ENCODE measurements around the gene PEX12. TPM values are rescaled to one million over a fixed set of nuclear protein-coding genes. Genes with fewer than 3 reads are reported as not detected.

The PEX12 gene
- total RNA-seq, result 1 to 10 TPM; 3.8 to 7.7 (median 6.8) TPM

DNA sequence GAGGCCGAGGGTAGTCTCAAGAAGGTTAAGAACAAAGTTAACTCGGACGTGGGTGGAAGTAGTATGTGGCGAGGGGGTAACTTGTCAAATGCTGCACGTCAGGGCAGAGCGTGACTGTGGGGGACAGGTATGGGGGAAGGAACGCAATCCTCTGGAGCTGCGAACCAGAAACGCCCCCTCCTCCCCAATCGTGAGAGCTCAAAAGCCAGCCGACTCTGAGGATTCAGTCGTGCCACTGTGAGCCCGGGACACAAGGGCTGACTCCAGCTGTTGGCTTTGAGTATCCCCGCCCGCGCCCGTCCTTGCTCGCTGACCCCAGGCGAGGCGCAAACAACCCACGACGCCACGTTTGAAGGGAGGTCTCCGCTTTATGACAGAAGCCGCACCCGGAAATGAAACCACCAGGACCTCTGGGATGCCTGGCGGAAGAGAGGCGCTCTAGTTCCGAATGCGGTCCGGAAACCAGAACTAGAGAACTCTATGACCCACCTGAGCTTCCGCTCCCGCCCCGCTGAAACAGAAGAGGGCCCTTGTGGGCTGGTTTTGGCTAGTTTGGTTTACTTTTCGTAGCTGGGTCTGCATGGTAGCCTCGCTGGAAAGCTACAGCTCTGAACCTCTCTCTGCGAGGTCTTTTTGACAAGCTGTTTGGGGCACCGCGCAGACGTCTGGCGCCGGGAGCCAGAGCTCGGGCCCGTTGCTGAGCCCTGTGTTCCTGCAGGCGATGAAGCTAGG lies at the start of gene PEX12:
Gene PEX12, minus strand, starts transcription at position 375 of the 732 bp plus-strand sequence. CDS start 550 bp downstream, outside the sequence.
- Histone ChIP-seq H3K36me3 (peaks cover 0 to 31% of the 10 kb centered on the region in 2 donors), H3K27me3 (no peaks in the 10 kb centered on the region), H3K4me3 (peak within 1 kb of the TSS; percentile 66), H3K9me3 (no peaks in the 10 kb centered on the region), H3K27ac (peak within 1 kb of the TSS; percentile 74 to 93 (median 88)), H3K4me1 (peaks cover 0 to 24% (median 12%) of the 10 kb centered on the region in 3 donors)
- WGBS, 2 donors (ENCODE audit: low coverage in 1 of 2), result 0 to 2% methylated on average over 10 to 11 of the region's 45 CpGs
- ATAC-seq, result peak; percentile 98
- TF ChIP-seq POLR2AphosphoS5 (IDR thresholded peaks at IDR 0.05) (peak; percentile 73), EP300 (IDR thresholded peaks at IDR 0.05) (no peak), POLR2A (IDR thresholded peaks at IDR 0.05) (peak; percentile 63 to 71)
- TF ChIP-seq, protein P1, sequence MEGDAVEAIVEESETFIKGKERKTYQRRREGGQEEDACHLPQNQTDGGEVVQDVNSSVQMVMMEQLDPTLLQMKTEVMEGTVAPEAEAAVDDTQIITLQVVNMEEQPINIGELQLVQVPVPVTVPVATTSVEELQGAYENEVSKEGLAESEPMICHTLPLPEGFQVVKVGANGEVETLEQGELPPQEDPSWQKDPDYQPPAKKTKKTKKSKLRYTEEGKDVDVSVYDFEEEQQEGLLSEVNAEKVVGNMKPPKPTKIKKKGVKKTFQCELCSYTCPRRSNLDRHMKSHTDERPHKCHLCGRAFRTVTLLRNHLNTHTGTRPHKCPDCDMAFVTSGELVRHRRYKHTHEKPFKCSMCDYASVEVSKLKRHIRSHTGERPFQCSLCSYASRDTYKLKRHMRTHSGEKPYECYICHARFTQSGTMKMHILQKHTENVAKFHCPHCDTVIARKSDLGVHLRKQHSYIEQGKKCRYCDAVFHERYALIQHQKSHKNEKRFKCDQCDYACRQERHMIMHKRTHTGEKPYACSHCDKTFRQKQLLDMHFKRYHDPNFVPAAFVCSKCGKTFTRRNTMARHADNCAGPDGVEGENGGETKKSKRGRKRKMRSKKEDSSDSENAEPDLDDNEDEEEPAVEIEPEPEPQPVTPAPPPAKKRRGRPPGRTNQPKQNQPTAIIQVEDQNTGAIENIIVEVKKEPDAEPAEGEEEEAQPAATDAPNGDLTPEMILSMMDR (IDR thresholded peaks at IDR 0.05), result peak in 1 of 4 experiments; percentile 37

- no peaks in the 10 kb centered on the region for H3K27me3 ChIP-seq
- H3K4me1 ChIP-seq, result no peaks in the 10 kb centered on the region
- peaks cover 7 to 100% of the 10 kb centered on the region in 2 donors for H3K36me3 ChIP-seq
- no peak overlapping the region for H3K4me3 ChIP-seq
- no peak for ATAC-seq
- H3K27ac ChIP-seq, result no peak overlapping the region
- TF ChIP-seq POLR2A (IDR thresholded peaks at IDR 0.05), result no peak
- TF ChIP-seq, protein P1 (IDR thresholded peaks at IDR 0.05), result no peak
- no peak for TF ChIP-seq EP300 (IDR thresholded peaks at IDR 0.05)
- no peak for TF ChIP-seq POLR2AphosphoS5 (IDR thresholded peaks at IDR 0.05)
- H3K9me3 ChIP-seq, result no peaks in the 10 kb centered on the region
- WGBS, 2 donors (ENCODE audit: low coverage in 1 of 2), result 85 to 93% methylated on average over 4 of the region's 4 CpGs
Measured at GRCh38 chr17:35627417-35627816, 49.0 kb upstream of the PEX12 start.

DNA sequence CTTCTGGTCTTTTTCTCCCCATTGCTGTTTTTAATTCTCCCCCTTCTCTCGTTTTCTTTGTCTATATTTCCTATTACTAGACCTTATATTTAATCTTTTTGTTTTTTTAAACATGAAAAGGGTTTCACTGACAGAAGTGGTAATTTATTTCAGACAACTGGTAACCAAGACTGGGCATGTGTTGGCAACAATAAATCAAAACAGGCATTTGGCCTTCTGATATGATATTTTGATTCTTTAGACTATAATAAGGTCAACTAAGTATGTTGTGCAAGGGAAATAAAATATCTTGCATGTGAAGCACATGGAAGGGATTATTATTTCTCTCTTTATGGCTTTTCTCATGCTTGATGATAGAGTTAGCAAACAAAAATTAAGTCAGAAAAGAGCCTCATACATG lies 43.4 kb upstream of the PEX12 start:
- Histone ChIP-seq H3K36me3 (peaks cover 7 to 59% of the 10 kb centered on the region in 2 donors), H3K4me3 (no peak overlapping the region), H3K9me3 (no peaks in the 10 kb centered on the region), H3K27ac (no peak overlapping the region), H3K27me3 (no peaks in the 10 kb centered on the region), H3K4me1 (peaks cover 0 to 22% (median 0%) of the 10 kb centered on the region in 3 donors)
- ATAC-seq, result no peak
- TF ChIP-seq, protein P1 (IDR thresholded peaks at IDR 0.05), result no peak
- TF ChIP-seq POLR2A (IDR thresholded peaks at IDR 0.05) (no peak), POLR2AphosphoS5 (IDR thresholded peaks at IDR 0.05) (no peak), EP300 (IDR thresholded peaks at IDR 0.05) (no peak)
- 63 to 72% methylated on average over 1 of the region's 1 CpG for WGBS, 2 donors (ENCODE audit: low coverage in 1 of 2)

DNA sequence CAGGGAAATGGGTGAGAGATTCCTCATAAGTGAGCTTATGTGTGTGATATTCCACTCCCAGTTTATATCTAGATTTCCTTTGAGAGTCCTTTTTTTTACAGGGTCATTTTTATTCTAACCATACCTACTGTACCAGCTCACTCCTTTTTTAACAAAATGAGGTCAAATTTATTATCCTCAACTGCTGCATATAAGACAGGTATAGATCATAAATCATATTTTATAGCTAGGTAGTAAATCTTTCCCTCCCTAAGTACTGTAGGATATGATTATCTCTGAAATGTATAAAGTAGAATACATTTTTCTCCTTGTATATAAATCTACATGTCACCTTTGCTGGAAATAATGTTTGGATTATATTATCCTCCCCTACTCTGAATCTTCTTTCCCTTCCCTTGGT lies 40.3 kb upstream of the PEX12 start:
- no peak overlapping the region for H3K27ac ChIP-seq
- H3K4me1 ChIP-seq, result peaks cover 0 to 39% (median 0%) of the 10 kb centered on the region in 3 donors
- no peaks in the 10 kb centered on the region for H3K9me3 ChIP-seq
- TF ChIP-seq POLR2A (IDR thresholded peaks at IDR 0.05) (no peak), POLR2AphosphoS5 (IDR thresholded peaks at IDR 0.05) (no peak), EP300 (IDR thresholded peaks at IDR 0.05) (no peak)
- TF ChIP-seq, protein P1 (IDR thresholded peaks at IDR 0.05), result no peak
- H3K36me3 ChIP-seq, result peaks cover 0 to 28% of the 10 kb centered on the region in 2 donors
- no peak for ATAC-seq
- no peaks in the 10 kb centered on the region for H3K27me3 ChIP-seq
- no peak overlapping the region for H3K4me3 ChIP-seq

DNA sequence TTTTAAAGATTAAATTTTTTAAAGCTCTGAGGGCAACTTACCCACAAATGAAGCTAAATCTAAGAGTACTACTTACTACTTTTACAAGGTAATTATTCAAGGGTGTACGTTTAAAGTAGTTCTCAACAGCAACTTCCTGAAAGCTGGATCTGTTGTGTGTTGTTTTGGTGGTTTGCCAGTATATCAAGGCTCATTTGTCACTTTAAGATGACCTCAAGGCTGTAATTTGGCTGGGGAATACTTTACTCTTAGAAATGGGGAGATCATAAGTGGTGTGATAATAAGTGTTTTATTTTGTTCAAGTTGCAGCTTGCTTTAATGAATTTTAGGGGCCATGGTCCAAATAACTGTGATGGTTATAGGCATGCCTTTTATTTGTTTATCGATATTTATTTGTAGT lies 39.1 kb upstream of the PEX12 start:
- Histone ChIP-seq H3K9me3 (no peaks in the 10 kb centered on the region), H3K36me3 (peaks cover 0 to 19% of the 10 kb centered on the region in 2 donors), H3K27ac (no peak overlapping the region), H3K4me1 (peaks cover 0 to 45% (median 0%) of the 10 kb centered on the region in 3 donors), H3K4me3 (no peak overlapping the region), H3K27me3 (no peaks in the 10 kb centered on the region)
- WGBS, 2 donors (ENCODE audit: low coverage in 1 of 2), result 62 to 67% methylated on average over 2 of the region's 2 CpGs
- TF ChIP-seq EP300 (IDR thresholded peaks at IDR 0.05), result no peak
- no peak for TF ChIP-seq POLR2AphosphoS5 (IDR thresholded peaks at IDR 0.05)
- TF ChIP-seq POLR2A (IDR thresholded peaks at IDR 0.05), result no peak
- TF ChIP-seq, protein P1 (IDR thresholded peaks at IDR 0.05), result no peak
- ATAC-seq, result no peak
